Thyroid gland (tissue), 4 donors: ENCODE data around the gene RPS19. TPM values are rescaled to one million over a fixed set of nuclear protein-coding genes. Genes with fewer than 3 reads are reported as not detected.

Experiments
- DNase-seq, 2 donors: peaks; one replicate each; pipeline ENCODE4 v3.0.0-alpha.2; 2019
- H3K27ac ChIP-seq, 3 donors: fragments of 200-600 bp; sonication (generic); 1 replicate in 2 of 3; 2 replicates in 1 of 3; pipeline ENCODE4 v1.5.1; 2016 to 2019; ENCODE audit warnings: mild to moderate bottlenecking in 1 of 3, moderate library complexity in 1 of 3
- H3K27me3 ChIP-seq: fragments of 200-600 bp; sonication (generic); one replicate; pipeline ENCODE4 v1.5.1; 2019
- H3K36me3 ChIP-seq, 2 donors: fragments of 200-600 bp; sonication (generic); one replicate each; pipeline ENCODE4 v1.5.1; 2016 to 2019
- H3K4me1 ChIP-seq, 2 donors: fragments of 200-600 bp; sonication (generic); one replicate each; pipeline ENCODE4 v1.5.1; 2017 to 2019
- H3K4me3 ChIP-seq, 3 donors: fragments of 200-600 bp; sonication (generic); replicated peaks in 1 of 3; 1 replicate in 2 of 3; 2 replicates in 1 of 3; pipeline ENCODE4 v1.5.1; 2016; ENCODE audit warnings: mild to moderate bottlenecking in 1 of 3
- H3K9me3 ChIP-seq: fragments of 200-600 bp; sonication (generic); one replicate; pipeline ENCODE4 v1.5.1; 2017
- POLR2A ChIP-seq, 2 donors: fragments of 450-650 bp; IDR thresholded peaks; one replicate each; pipeline ENCODE4 v1.6.1; 2017; ENCODE audit warnings: antibody characterized with exemption in 2 of 2, mild to moderate bottlenecking in 2 of 2, moderate library complexity in 1 of 2
- WGBS, 2 donors: methylation state at CpG; one replicate each; pipeline ENCODE4 v1.1.5; 2017; 5-methylcytosine and 5-hydroxymethylcytosine counted together
- intact Hi-C: fragments of 100-400 bp; cut with DNase I; formaldehyde crosslinking; loops from one replicate; pipeline ENCODE4 v1.15.1; 2023
- total RNA-seq, 4 donors: library from RNA; depleted of rRNA; stranded (reverse); fragments of >200 nt; gene quantifications; one replicate each; pipeline ENCODE4 v1.2.3, GENCODE V29; 2016
- TF ChIP-seq, protein P1 (sequence below), 6 experiments: fragments of 200-600 bp in 3 of 6; fragments of 450-650 bp in 3 of 6; sonication (generic) in 3 of 6; IDR thresholded peaks; one replicate each; pipeline ENCODE4 v1.5.1; 2016 to 2019; ENCODE audit warnings: antibody characterized with exemption in 6 of 6, mild to moderate bottlenecking in 2 of 6, inconsistent platforms in 1 of 6, moderate library complexity in 1 of 6

RPS19 gene
- total RNA-seq, 4 donors from 2014 or later, result 351 to 1,305 (median 623) TPM

DNA sequence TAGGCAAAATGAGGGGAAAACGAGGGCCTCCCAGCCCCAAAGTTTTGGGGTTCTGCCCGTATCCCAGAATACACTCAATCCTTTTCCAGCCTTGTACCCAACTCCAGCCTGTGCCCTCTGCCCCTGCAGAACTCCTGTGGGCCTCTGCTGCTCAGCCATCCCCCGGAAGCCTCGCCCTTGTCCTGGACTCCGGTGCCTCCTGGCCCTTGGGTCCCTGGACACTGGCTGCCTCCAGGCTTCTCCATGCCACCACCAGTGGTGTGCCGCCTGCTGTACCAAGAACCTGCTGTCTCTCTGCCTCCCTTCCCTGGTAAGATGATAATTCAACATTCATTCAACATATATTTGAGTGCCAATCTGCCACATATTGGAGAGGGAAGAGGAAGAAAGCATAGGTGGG is 11.4 kb upstream of the RPS19 start:
- DNase-seq, result no peak
- Histone ChIP-seq H3K27me3 (no peaks in the 10 kb centered on the region), H3K27ac (no peak overlapping the region), H3K4me1 (no peaks in the 10 kb centered on the region), H3K36me3 (no peaks in the 10 kb centered on the region), H3K4me3 (no peak overlapping the region), H3K9me3 (no peaks in the 10 kb centered on the region)
- TF ChIP-seq, protein P1, sequence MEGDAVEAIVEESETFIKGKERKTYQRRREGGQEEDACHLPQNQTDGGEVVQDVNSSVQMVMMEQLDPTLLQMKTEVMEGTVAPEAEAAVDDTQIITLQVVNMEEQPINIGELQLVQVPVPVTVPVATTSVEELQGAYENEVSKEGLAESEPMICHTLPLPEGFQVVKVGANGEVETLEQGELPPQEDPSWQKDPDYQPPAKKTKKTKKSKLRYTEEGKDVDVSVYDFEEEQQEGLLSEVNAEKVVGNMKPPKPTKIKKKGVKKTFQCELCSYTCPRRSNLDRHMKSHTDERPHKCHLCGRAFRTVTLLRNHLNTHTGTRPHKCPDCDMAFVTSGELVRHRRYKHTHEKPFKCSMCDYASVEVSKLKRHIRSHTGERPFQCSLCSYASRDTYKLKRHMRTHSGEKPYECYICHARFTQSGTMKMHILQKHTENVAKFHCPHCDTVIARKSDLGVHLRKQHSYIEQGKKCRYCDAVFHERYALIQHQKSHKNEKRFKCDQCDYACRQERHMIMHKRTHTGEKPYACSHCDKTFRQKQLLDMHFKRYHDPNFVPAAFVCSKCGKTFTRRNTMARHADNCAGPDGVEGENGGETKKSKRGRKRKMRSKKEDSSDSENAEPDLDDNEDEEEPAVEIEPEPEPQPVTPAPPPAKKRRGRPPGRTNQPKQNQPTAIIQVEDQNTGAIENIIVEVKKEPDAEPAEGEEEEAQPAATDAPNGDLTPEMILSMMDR (IDR thresholded peaks at IDR 0.05), result no peak
- TF ChIP-seq POLR2A (IDR thresholded peaks at IDR 0.05), result no peak
- WGBS, 2 donors, result 85 to 89% methylated on average over 6 of the region's 6 CpGs
- intact Hi-C loops, result no loop called here

DNA sequence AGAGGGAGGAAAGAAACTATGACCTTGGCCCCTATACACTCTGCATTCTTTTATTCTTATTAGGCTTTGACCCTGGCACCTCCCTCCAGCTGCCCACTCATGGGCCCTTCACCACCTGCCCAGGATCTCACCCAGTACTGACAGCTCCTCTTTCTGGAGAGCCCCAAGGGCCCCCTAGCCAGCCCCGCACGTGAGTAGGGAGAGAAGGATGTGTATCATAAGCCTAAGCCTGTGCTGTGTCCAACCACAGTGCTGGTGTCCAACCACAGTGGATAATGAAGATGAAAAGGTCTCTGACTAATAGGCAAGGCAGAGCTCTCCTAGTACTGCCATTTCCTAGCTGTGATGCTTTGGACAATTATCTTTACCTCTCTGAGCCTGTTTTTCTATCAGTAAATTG is 11.0 kb upstream of the RPS19 start:
- TF ChIP-seq POLR2A (IDR thresholded peaks at IDR 0.05), result no peak
- TF ChIP-seq, protein P1 (IDR thresholded peaks at IDR 0.05), result no peak
- 77 to 83% methylated on average over 2 of the region's 2 CpGs for WGBS, 2 donors
- Histone ChIP-seq H3K36me3 (no peaks in the 10 kb centered on the region), H3K4me3 (no peak overlapping the region), H3K9me3 (no peaks in the 10 kb centered on the region), H3K27me3 (no peaks in the 10 kb centered on the region), H3K27ac (no peak overlapping the region), H3K4me1 (no peaks in the 10 kb centered on the region)
- intact Hi-C loops, result no loop called here
- no peak for DNase-seq

DNA sequence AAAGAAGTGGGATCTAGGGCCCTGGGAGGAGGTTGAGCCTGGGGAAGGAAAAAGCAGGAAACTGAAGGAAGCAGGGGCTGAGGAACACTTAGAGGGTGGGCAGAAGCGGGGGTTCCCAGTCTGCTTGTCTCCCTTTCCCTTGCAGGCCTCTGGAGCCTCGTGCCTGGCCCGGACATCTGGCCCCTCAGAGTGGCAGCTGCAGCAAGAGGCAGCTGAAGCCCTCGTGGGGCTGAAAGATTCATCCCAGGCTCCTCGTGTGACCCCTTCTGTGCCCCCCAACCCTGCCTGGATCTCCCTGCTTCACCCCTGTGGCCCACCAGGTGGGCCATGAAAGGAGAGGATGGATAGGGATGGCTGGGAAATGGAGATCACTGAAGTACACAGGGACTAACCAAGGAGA is 9.7 kb upstream of the RPS19 start:
- no peak overlapping the region for H3K4me3 ChIP-seq
- H3K27me3 ChIP-seq, result no peaks in the 10 kb centered on the region
- no peak overlapping the region for H3K27ac ChIP-seq
- DNase-seq, result no peak
- H3K9me3 ChIP-seq, result no peaks in the 10 kb centered on the region
- TF ChIP-seq POLR2A (IDR thresholded peaks at IDR 0.05), result no peak
- TF ChIP-seq, protein P1 (IDR thresholded peaks at IDR 0.05), result no peak
- 63 to 79% methylated on average over 5 of the region's 5 CpGs for WGBS, 2 donors
- no peaks in the 10 kb centered on the region for H3K4me1 ChIP-seq
- intact Hi-C loops, result no loop called here
- no peaks in the 10 kb centered on the region for H3K36me3 ChIP-seq

DNA sequence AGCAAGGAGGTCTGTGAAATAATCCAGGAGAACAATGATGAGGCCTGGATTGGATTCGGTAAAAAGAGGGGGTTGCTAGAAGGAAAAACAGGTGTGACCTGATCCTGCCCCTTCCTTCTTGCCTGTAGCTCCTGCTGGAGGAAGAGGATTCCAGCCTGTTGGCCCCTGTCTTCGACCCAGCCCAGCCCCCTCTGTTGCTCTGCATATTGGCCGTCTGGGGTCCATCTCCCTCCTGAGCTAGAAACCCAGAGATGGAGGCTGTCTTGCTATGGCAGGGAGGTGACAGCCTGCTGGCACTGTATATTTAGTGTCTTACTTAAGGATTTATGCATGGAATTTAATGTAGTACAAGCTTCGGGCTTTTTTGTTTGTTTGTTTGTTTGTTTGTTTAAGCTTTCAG is 8.6 kb upstream of the RPS19 start:
- no peaks in the 10 kb centered on the region for H3K27me3 ChIP-seq
- no peak for DNase-seq
- H3K9me3 ChIP-seq, result no peaks in the 10 kb centered on the region
- intact Hi-C loops, result no loop called here
- TF ChIP-seq, protein P1 (IDR thresholded peaks at IDR 0.05), result no peak
- no peak for TF ChIP-seq POLR2A (IDR thresholded peaks at IDR 0.05)
- H3K27ac ChIP-seq, result no peak overlapping the region
- no peaks in the 10 kb centered on the region for H3K4me1 ChIP-seq
- H3K36me3 ChIP-seq, result no peaks in the 10 kb centered on the region
- WGBS, 2 donors, result 27 to 31% methylated on average over 4 of the region's 4 CpGs
- H3K4me3 ChIP-seq, result no peak overlapping the region

DNA sequence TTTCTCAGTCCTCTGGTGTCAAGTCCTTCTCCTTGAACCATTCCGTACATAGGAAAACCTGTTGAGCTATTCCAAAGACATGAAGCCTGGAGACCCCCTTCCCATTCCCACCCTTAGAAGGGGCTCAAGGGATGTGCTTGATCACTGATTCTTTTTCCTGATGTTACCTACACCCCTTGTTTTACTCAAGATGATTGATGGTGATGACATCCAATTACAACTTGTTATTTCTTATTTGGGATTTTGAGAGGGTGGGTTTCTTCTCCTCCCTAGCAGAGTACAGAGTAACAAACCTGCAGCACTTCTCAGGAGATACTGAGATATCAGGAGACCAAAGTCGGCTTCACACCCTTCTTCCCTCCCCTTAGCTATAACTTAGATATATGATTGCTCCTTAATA is 6.7 kb upstream of the RPS19 start:
- WGBS, 2 donors, result 48 to 65% methylated on average over 2 of the region's 2 CpGs
- intact Hi-C loops, result no loop called here
- Histone ChIP-seq H3K36me3 (no peaks in the 10 kb centered on the region), H3K27ac (no peak overlapping the region), H3K9me3 (no peaks in the 10 kb centered on the region), H3K27me3 (no peaks in the 10 kb centered on the region), H3K4me1 (no peaks in the 10 kb centered on the region), H3K4me3 (no peak overlapping the region)
- no peak for DNase-seq
- TF ChIP-seq, protein P1 (IDR thresholded peaks at IDR 0.05), result no peak
- no peak for TF ChIP-seq POLR2A (IDR thresholded peaks at IDR 0.05)
